Neural cell (in vitro differentiated cells): ENCODE data around the gene P2RY6. TPM values are rescaled to one million over a fixed set of nuclear protein-coding genes. Genes with fewer than 3 reads are reported as not detected.

Experiments
- H2AFZ ChIP-seq: fragments of 200-600, 300-800 bp; sonication (generic), shearing (Covaris generic); 2 replicates; pipeline ENCODE4 v1.6.0; 2014; ENCODE audit warnings: low read depth, mild to moderate bottlenecking, antibody characterized with exemption, low read length, moderate library complexity
- H3F3A ChIP-seq: fragments of 200-600 bp; shearing (Covaris generic); 2 replicates; pipeline ENCODE4 v1.6.1; 2016; ENCODE audit warnings: mild to moderate bottlenecking, moderate library complexity, mixed read lengths, antibody characterized with exemption, low read length; ENCODE audit not compliant: insufficient read depth, poor library complexity, severe bottlenecking
- H3K27ac ChIP-seq: fragments of 200-600, 300-800 bp; sonication (generic), shearing (Covaris generic); 2 replicates; pipeline ENCODE4 v1.5.1; 2014; ENCODE audit warnings: mild to moderate bottlenecking, low read length, moderate library complexity
- H3K27me3 ChIP-seq: fragments of 300-800, 200-600 bp; sonication (generic), shearing (Covaris generic); 2 replicates; pipeline ENCODE4 v1.6.0; 2014; ENCODE audit warnings: mild to moderate bottlenecking, low read depth, low read length, moderate library complexity; ENCODE audit not compliant: insufficient read depth
- H3K36me3 ChIP-seq: fragments of 300-800, 200-600 bp; sonication (generic), shearing (Covaris generic); 2 replicates; pipeline ENCODE4 v1.5.1; 2014; ENCODE audit warnings: mild to moderate bottlenecking, antibody characterized with exemption, low read length, moderate library complexity; ENCODE audit not compliant: insufficient read depth
- H3K4me2 ChIP-seq: fragments of 300-800, 200-600 bp; sonication (generic), shearing (Covaris generic); 2 replicates; pipeline ENCODE4 v1.6.0; 2014; ENCODE audit warnings: mild to moderate bottlenecking, low read length
- H3K4me3 ChIP-seq: fragments of 300-800, 200-600 bp; sonication (generic), shearing (Covaris generic); 2 replicates; pipeline ENCODE4 v1.5.1; 2014; ENCODE audit warnings: mild to moderate bottlenecking, low read length, moderate library complexity
- H3K79me2 ChIP-seq: fragments of 200-600 bp; shearing (Covaris generic); replicated peaks from 2 replicates; pipeline ENCODE4 v1.6.0; 2014; ENCODE audit warnings: mild to moderate bottlenecking, low read length, moderate library complexity; ENCODE audit not compliant: insufficient read depth
- H3K9ac ChIP-seq: fragments of 300-800, 200-600 bp; sonication (generic), shearing (Covaris generic); 2 replicates; pipeline ENCODE4 v1.6.1; 2016; ENCODE audit warnings: mild to moderate bottlenecking, low read length, mixed read lengths
- H3K9me2 ChIP-seq: fragments of 200-600 bp; shearing (Covaris generic); 2 replicates; pipeline ENCODE4 v1.6.1; 2016; ENCODE audit warnings: mild to moderate bottlenecking, low read length, mixed read lengths; ENCODE audit not compliant: insufficient read depth
- H3K9me3 ChIP-seq: fragments of 200-600, 300-800 bp; sonication (generic), shearing (Covaris generic); 2 replicates; pipeline ENCODE4 v1.6.1; 2016; ENCODE audit warnings: mild to moderate bottlenecking, mixed run types, low read length, moderate library complexity, mixed read lengths
- H4K20me1 ChIP-seq: fragments of 200-600 bp; shearing (Covaris generic); 2 replicates; pipeline ENCODE4 v1.6.1; 2016; ENCODE audit warnings: mild to moderate bottlenecking, mixed run types; ENCODE audit not compliant: insufficient read depth
- EP300 ChIP-seq: fragments of 450-650 bp; conservative IDR thresholded peaks from 2 replicates; pipeline ENCODE4 v1.6.1; 2014; ENCODE audit warnings: antibody characterized with exemption, mild to moderate bottlenecking, moderate library complexity; ENCODE audit not compliant: poor library complexity, severe bottlenecking
- EZH2 ChIP-seq: fragments of 200-600, 300-800 bp; shearing (Covaris generic), sonication (generic); IDR thresholded peaks from 2 replicates; pipeline ENCODE4 v1.6.1; 2014; ENCODE audit warnings: antibody characterized with exemption, low read length, borderline replicate concordance, mild to moderate bottlenecking; ENCODE audit not compliant: insufficient read depth, poor library complexity, severe bottlenecking
- MXI1 ChIP-seq: fragments of 450-650 bp; conservative IDR thresholded peaks from 2 replicates; pipeline ENCODE4 v1.6.1; 2014; ENCODE audit warnings: antibody characterized with exemption, mild to moderate bottlenecking; ENCODE audit not compliant: poor library complexity, severe bottlenecking
- POLR2AphosphoS5 ChIP-seq: IDR thresholded peaks from 2 replicates; pipeline ENCODE4 v1.6.1; 2012
- RAD21 ChIP-seq: fragments of 450-650 bp; conservative IDR thresholded peaks from 2 replicates; pipeline ENCODE4 v1.6.1; 2014; ENCODE audit warnings: antibody characterized with exemption, mild to moderate bottlenecking, moderate library complexity
- SMC3 ChIP-seq: fragments of 450-650 bp; conservative IDR thresholded peaks from 2 replicates; pipeline ENCODE4 v1.6.1; 2014; ENCODE audit warnings: antibody characterized with exemption, mild to moderate bottlenecking, moderate library complexity; ENCODE audit not compliant: poor library complexity
- TAF1 ChIP-seq: IDR thresholded peaks from 2 replicates; pipeline ENCODE4 v1.6.1; 2012; ENCODE audit warnings: low read depth
- polyA plus RNA-seq: library from polyadenylated mRNA; depleted of rRNA; stranded (reverse); fragments of >200 nt; gene quantifications from 2 replicates; pipeline ENCODE4 v1.2.3, GENCODE V29; 2014
- TF ChIP-seq, protein P1 (sequence below): fragments of 450-650 bp; IDR thresholded peaks from 2 replicates; pipeline ENCODE4 v1.5.1; 2014; ENCODE audit warnings: antibody characterized with exemption, mild to moderate bottlenecking, moderate library complexity; ENCODE audit not compliant: poor library complexity, severe bottlenecking
- TF ChIP-seq, protein P2 (sequence below): IDR thresholded peaks from 2 replicates; pipeline ENCODE4 v1.6.1; 2012; ENCODE audit warnings: borderline replicate concordance

Gene P2RY6
- polyA plus RNA-seq, 1 donor from 2014 or later = not detected

GRCh38 chr11:73316422-73316821 is 44.3 kb downstream of the P2RY6 start:
- H3K4me2 ChIP-seq = no peak overlapping the region
- no peak overlapping the region for H3K27ac ChIP-seq
- no peaks in the 10 kb centered on the region for H3K9me2 ChIP-seq
- no peak overlapping the region for H3K4me3 ChIP-seq
- H3K79me2 ChIP-seq = peaks cover 45% of the 10 kb centered on the region
- H3K36me3 ChIP-seq = no peaks in the 10 kb centered on the region
- no peaks in the 10 kb centered on the region for H3F3A ChIP-seq
- no peak overlapping the region for H2AFZ ChIP-seq
- no peaks in the 10 kb centered on the region for H3K27me3 ChIP-seq
- no peaks in the 10 kb centered on the region for H3K9me3 ChIP-seq
- no peak overlapping the region for H3K9ac ChIP-seq
- TF ChIP-seq EP300 (no peak), TAF1 (no peak), SMC3 (no peak), EZH2 (no peak), RAD21 (no peak), POLR2AphosphoS5 (no peak), MXI1 (no peak)
- TF ChIP-seq, protein P1, sequence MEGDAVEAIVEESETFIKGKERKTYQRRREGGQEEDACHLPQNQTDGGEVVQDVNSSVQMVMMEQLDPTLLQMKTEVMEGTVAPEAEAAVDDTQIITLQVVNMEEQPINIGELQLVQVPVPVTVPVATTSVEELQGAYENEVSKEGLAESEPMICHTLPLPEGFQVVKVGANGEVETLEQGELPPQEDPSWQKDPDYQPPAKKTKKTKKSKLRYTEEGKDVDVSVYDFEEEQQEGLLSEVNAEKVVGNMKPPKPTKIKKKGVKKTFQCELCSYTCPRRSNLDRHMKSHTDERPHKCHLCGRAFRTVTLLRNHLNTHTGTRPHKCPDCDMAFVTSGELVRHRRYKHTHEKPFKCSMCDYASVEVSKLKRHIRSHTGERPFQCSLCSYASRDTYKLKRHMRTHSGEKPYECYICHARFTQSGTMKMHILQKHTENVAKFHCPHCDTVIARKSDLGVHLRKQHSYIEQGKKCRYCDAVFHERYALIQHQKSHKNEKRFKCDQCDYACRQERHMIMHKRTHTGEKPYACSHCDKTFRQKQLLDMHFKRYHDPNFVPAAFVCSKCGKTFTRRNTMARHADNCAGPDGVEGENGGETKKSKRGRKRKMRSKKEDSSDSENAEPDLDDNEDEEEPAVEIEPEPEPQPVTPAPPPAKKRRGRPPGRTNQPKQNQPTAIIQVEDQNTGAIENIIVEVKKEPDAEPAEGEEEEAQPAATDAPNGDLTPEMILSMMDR = no peak
- TF ChIP-seq, protein P2, sequence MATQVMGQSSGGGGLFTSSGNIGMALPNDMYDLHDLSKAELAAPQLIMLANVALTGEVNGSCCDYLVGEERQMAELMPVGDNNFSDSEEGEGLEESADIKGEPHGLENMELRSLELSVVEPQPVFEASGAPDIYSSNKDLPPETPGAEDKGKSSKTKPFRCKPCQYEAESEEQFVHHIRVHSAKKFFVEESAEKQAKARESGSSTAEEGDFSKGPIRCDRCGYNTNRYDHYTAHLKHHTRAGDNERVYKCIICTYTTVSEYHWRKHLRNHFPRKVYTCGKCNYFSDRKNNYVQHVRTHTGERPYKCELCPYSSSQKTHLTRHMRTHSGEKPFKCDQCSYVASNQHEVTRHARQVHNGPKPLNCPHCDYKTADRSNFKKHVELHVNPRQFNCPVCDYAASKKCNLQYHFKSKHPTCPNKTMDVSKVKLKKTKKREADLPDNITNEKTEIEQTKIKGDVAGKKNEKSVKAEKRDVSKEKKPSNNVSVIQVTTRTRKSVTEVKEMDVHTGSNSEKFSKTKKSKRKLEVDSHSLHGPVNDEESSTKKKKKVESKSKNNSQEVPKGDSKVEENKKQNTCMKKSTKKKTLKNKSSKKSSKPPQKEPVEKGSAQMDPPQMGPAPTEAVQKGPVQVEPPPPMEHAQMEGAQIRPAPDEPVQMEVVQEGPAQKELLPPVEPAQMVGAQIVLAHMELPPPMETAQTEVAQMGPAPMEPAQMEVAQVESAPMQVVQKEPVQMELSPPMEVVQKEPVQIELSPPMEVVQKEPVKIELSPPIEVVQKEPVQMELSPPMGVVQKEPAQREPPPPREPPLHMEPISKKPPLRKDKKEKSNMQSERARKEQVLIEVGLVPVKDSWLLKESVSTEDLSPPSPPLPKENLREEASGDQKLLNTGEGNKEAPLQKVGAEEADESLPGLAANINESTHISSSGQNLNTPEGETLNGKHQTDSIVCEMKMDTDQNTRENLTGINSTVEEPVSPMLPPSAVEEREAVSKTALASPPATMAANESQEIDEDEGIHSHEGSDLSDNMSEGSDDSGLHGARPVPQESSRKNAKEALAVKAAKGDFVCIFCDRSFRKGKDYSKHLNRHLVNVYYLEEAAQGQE = no peak
- no peaks in the 10 kb centered on the region for H4K20me1 ChIP-seq

DNA sequence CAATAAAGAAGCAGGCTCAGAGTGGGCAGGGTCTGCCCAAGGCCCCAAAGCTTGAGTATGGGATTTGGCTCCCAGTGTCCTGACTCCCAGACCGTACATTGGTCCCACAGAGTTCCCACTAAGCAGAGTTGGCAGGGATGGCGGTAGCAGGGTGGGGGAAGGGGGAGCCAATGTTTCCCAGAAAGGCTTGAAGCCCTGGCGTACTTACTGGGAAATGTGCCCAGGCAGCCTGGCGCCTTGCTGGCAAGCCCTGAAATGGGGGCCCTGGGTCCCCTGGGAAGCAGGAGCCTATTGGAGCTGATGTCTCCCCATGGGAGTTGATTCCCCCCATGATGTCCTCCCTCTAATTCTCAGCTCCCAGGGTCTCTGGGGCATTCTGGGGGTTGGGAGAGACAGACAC is 45.2 kb downstream of the P2RY6 start:
- H3K27ac ChIP-seq = no peak overlapping the region
- H3K79me2 ChIP-seq = peaks cover 38% of the 10 kb centered on the region
- TF ChIP-seq TAF1 (no peak), MXI1 (no peak), POLR2AphosphoS5 (no peak), SMC3 (no peak), EP300 (no peak), EZH2 (no peak), RAD21 (no peak)
- TF ChIP-seq, protein P2 = no peak

More for the DNA sequence above, 45.2 kb downstream of the P2RY6 start:
- Histone ChIP-seq H3K9me2 (no peaks in the 10 kb centered on the region), H2AFZ (no peak overlapping the region), H3K27me3 (no peaks in the 10 kb centered on the region), H3K36me3 (no peaks in the 10 kb centered on the region), H3K4me3 (no peak overlapping the region), H3F3A (no peaks in the 10 kb centered on the region), H3K9me3 (no peaks in the 10 kb centered on the region), H3K9ac (no peak overlapping the region), H3K4me2 (no peak overlapping the region), H4K20me1 (no peaks in the 10 kb centered on the region)
